GM23248 (cell line): ENCODE measurements around the gene CCDC91. TPM values are rescaled to one million over a fixed set of nuclear protein-coding genes. Genes with fewer than 3 reads are reported as not detected.

Experiments used
- DNase-seq: peaks from one replicate; pipeline ENCODE4 v3.0.0-alpha.2; 2015
- H2AFZ ChIP-seq: fragments of 200-600 bp; sonication (generic); 2 replicates; pipeline ENCODE4 v1.6.1; 2016; ENCODE audit warnings: antibody characterized with exemption
- H3F3A ChIP-seq: fragments of 200-600 bp; sonication (generic); 2 replicates; pipeline ENCODE4 v1.6.1; 2016; ENCODE audit warnings: mild to moderate bottlenecking, antibody characterized with exemption, mixed run types; ENCODE audit not compliant: insufficient read depth
- H3K27ac ChIP-seq: fragments of 200-600 bp; sonication (generic); 2 replicates; pipeline ENCODE4 v1.5.1; 2016; ENCODE audit warnings: mild to moderate bottlenecking
- H3K27me3 ChIP-seq: fragments of 200-600 bp; sonication (generic); replicated peaks from 2 replicates; pipeline ENCODE4 v1.6.1; 2016; ENCODE audit warnings: mild to moderate bottlenecking; ENCODE audit not compliant: insufficient read depth
- H3K36me3 ChIP-seq: fragments of 200-600 bp; sonication (generic); 2 replicates; pipeline ENCODE4 v1.6.1; 2016; ENCODE audit warnings: low read depth, mild to moderate bottlenecking
- H3K4me1 ChIP-seq: fragments of 200-600 bp; sonication (generic); 2 replicates; pipeline ENCODE4 v1.6.1; 2016; ENCODE audit warnings: mild to moderate bottlenecking; ENCODE audit not compliant: insufficient read depth
- H3K4me2 ChIP-seq: fragments of 200-600 bp; sonication (generic); one replicate; pipeline ENCODE4 v1.6.1; 2016; ENCODE audit warnings: mild to moderate bottlenecking; ENCODE audit not compliant: unreplicated experiment
- H3K4me3 ChIP-seq: fragments of 200-600 bp; sonication (generic); 2 replicates; pipeline ENCODE4 v1.5.1; 2016; ENCODE audit warnings: mild to moderate bottlenecking
- H3K79me2 ChIP-seq: fragments of 200-600 bp; sonication (generic); 2 replicates; pipeline ENCODE4 v1.6.1; 2016; ENCODE audit warnings: mild to moderate bottlenecking; ENCODE audit not compliant: insufficient read depth
- H3K9ac ChIP-seq: fragments of 200-600 bp; sonication (generic); 2 replicates; pipeline ENCODE4 v1.6.1; 2016; ENCODE audit warnings: mild to moderate bottlenecking
- H3K9me2 ChIP-seq: fragments of 200-600 bp; sonication (generic); 2 replicates; pipeline ENCODE4 v1.6.1; 2016; ENCODE audit warnings: mixed run types, mild to moderate bottlenecking, moderate library complexity; ENCODE audit not compliant: insufficient read depth
- H3K9me3 ChIP-seq: fragments of 200-600 bp; sonication (generic); one replicate; pipeline ENCODE4 v1.6.1; 2017; ENCODE audit warnings: low read depth
- H4K20me1 ChIP-seq: fragments of 200-600 bp; sonication (generic); 2 replicates; pipeline ENCODE4 v1.6.0; 2016; ENCODE audit not compliant: insufficient read depth
- EZH2 ChIP-seq: fragments of 200-600 bp; sonication (generic); IDR thresholded peaks from 2 replicates; pipeline ENCODE4 v1.6.1; 2018; ENCODE audit warnings: antibody characterized with exemption, mild to moderate bottlenecking; ENCODE audit not compliant: insufficient read depth, poor library complexity, severe bottlenecking
- EZH2phosphoT487 ChIP-seq: fragments of 200-600 bp; sonication (generic); IDR thresholded peaks from 2 replicates; pipeline ENCODE4 v1.6.1; 2018; ENCODE audit warnings: antibody characterized with exemption, moderate library complexity, mild to moderate bottlenecking, low read depth; ENCODE audit not compliant: insufficient read depth
- WGBS, 2 experiments: methylation state at CpG; one replicate each; pipeline ENCODE4 v1.1.6; 2015 to 2017; ENCODE audit warnings: low lambda C conversion rate in 2 of 2, low coverage in 1 of 2; ENCODE audit errors: missing lambda C conversion rate in 2 of 2; 5-methylcytosine and 5-hydroxymethylcytosine counted together
- in situ Hi-C: fragments of 300-500 bp; cut with MboI; formaldehyde crosslinking; loops from 2 replicates; pipeline ENCODE4 v1.15.0; 2020
- polyA plus RNA-seq: library from polyadenylated mRNA; unstranded; fragments of >200 nt; fragmentation: Nextera tagmentation; extraction: Ambion mirVana; gene quantifications from 2 replicates; pipeline ENCODE4 v1.2.1, GENCODE V29; 2016
- total RNA-seq: library from RNA; depleted of rRNA; stranded (reverse); fragments of >200 nt; shearing (Covaris generic); gene quantifications from 2 replicates; pipeline ENCODE4 v1.2.3, GENCODE V29; 2014

Gene CCDC91
- total and polyA plus RNA-seq, 2 experiments from 2014 or later = 17.2 to 31.5 TPM

DNA sequence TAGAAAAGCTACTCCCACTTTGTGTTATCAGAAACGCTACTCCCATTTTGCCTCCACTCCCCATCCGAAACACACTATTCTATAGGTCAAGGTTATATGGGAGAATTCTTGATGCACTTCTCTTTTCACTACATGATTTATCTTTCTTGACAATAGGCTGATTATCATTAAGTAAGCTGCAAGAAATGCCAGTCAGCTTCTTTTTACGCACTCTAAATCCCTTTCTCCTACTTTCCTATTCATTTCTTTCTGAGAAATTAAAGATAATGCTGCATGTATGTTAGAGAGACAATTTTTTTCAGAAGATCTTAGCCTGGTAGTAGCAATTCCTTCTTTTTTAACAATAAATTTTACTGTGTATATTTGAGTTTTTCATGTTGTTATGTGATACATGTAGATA, 41.0 kb upstream of the CCDC91 start:
- H4K20me1 ChIP-seq = no peaks in the 10 kb centered on the region
- 65 to 77% methylated on average over 3 of the region's 3 CpGs for WGBS, 2 experiments
- no peaks in the 10 kb centered on the region for H3F3A ChIP-seq
- no peak for DNase-seq
- H3K4me1 ChIP-seq = no peaks in the 10 kb centered on the region
- no peak overlapping the region for H3K9ac ChIP-seq
- no peaks in the 10 kb centered on the region for H3K27me3 ChIP-seq
- H3K4me3 ChIP-seq = no peak overlapping the region
- in situ Hi-C loops = no loop called here
- no peaks in the 10 kb centered on the region for H3K79me2 ChIP-seq
- H3K27ac ChIP-seq = no peak overlapping the region
- no peaks in the 10 kb centered on the region for H3K9me3 ChIP-seq
- H3K9me2 ChIP-seq = no peaks in the 10 kb centered on the region
- H3K36me3 ChIP-seq = no peaks in the 10 kb centered on the region
- H3K4me2 ChIP-seq = no peak overlapping the region
- TF ChIP-seq EZH2 (no peak), EZH2phosphoT487 (no peak)
- no peak overlapping the region for H2AFZ ChIP-seq

DNA sequence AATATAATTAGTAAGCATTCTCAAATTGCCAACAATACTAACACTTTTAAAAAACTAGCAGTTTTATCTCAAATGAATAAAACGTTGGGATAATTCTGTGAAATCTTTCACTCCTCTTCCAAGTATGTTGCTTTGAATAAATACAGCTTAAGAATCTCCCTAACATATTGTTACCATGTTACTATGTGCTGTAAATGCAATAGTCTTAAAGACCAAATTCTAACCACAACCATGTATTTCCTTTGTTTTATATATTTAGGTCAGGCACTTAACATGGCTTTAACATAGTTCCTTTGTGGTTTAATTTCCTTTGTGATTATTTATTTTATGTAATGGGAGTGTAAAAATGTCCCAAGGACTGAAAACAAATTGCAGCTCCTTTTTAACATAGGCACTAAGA, 33.9 kb upstream of the CCDC91 start:
- Histone ChIP-seq H3K4me2 (no peak overlapping the region), H3K4me3 (no peak overlapping the region), H3K9me3 (no peaks in the 10 kb centered on the region), H3K9me2 (no peaks in the 10 kb centered on the region), H3K4me1 (no peaks in the 10 kb centered on the region), H3K9ac (no peak overlapping the region), H3K79me2 (no peaks in the 10 kb centered on the region), H3F3A (no peaks in the 10 kb centered on the region), H3K27ac (no peak overlapping the region), H3K36me3 (no peaks in the 10 kb centered on the region), H3K27me3 (no peaks in the 10 kb centered on the region), H4K20me1 (no peaks in the 10 kb centered on the region), H2AFZ (peak overlapping the region; percentile 17; the same call in 1 of the 2 replicates)
- TF ChIP-seq EZH2 (no peak), EZH2phosphoT487 (no peak)
- WGBS, 2 experiments = 85 to 88% methylated on average over 1 of the region's 1 CpG
- DNase-seq = no peak
- in situ Hi-C loops = loop anchor here (25.0 kb wide), 1 partner anchor 169 kb away; no protein-coding TSS in a partner anchor

DNA sequence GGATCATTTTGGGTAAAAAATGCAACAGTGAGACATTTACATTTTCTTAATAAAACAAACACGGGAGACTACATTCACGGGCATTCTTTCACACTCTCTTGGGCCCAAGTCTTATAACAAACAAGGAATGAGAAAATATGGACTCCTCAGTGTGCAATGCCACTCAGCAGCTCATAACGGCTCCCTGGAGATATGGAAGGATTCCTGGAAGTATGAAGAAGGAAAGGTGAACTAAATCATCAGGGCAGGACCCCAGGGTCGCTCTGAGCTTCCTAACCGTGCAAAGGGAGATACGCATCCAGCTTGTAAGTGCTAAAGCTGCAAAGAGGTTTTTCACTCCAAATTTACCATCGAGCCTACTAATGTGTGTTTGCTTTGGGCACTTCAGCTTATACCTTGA, 33.5 kb upstream of the CCDC91 start:
- 76% methylated on average over 7 of the region's 7 CpGs for WGBS, 2 experiments

DNA sequence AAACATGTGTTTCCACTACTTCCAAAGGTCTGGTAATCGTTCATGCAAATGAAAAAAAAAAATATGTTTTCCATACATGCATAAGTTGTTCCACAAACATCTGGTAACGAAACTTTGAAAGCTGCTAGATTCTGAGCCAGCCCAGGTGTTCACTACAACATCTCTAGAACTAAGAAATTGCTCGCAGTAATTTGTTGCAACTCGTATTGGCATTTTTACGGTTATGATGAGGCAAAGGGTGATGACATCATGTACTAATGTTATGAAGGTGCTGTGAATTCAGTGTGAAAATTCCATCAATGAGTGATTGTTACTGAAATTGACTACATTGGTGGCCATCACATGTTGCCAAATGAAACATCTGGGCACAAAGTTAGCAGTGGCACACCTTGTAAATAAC, 31.9 kb upstream of the CCDC91 start:
- Histone ChIP-seq H3K36me3 (no peaks in the 10 kb centered on the region), H2AFZ (no peak overlapping the region), H3K9ac (no peak overlapping the region), H3K4me3 (no peak overlapping the region), H3K9me3 (no peaks in the 10 kb centered on the region), H3K79me2 (no peaks in the 10 kb centered on the region), H4K20me1 (no peaks in the 10 kb centered on the region), H3K27me3 (no peaks in the 10 kb centered on the region), H3K9me2 (no peaks in the 10 kb centered on the region), H3K4me2 (no peak overlapping the region), H3K27ac (no peak overlapping the region), H3F3A (no peaks in the 10 kb centered on the region), H3K4me1 (no peaks in the 10 kb centered on the region)
- WGBS, 2 experiments = 85 to 87% methylated on average over 5 of the region's 5 CpGs
- in situ Hi-C loops = loop anchor here (25.0 kb wide), 1 partner anchor 171 kb away; no protein-coding TSS in a partner anchor
- DNase-seq = no peak
- no peak for TF ChIP-seq EZH2
- no peak for TF ChIP-seq EZH2phosphoT487

More for the DNA sequence above, 33.5 kb upstream of the CCDC91 start:
- no peak for DNase-seq
- Histone ChIP-seq H3K4me2 (no peak overlapping the region), H3K79me2 (no peaks in the 10 kb centered on the region), H3K9me3 (no peaks in the 10 kb centered on the region), H3K9ac (no peak overlapping the region), H4K20me1 (no peaks in the 10 kb centered on the region), H3K36me3 (no peaks in the 10 kb centered on the region), H3K27ac (no peak overlapping the region), H2AFZ (peak overlapping the region; percentile 17; the same call in 1 of the 2 replicates), H3K27me3 (no peaks in the 10 kb centered on the region), H3K4me3 (no peak overlapping the region), H3K4me1 (no peaks in the 10 kb centered on the region), H3K9me2 (no peaks in the 10 kb centered on the region), H3F3A (no peaks in the 10 kb centered on the region)
- no peak for TF ChIP-seq EZH2phosphoT487
- in situ Hi-C loops = loop anchor here (25.0 kb wide), 1 partner anchor 170 kb away; no protein-coding TSS in a partner anchor

- Histone ChIP-seq H3K9me2 (no peaks in the 10 kb centered on the region), H2AFZ (no peak overlapping the region), H3K4me3 (no peak overlapping the region), H3K79me2 (no peaks in the 10 kb centered on the region), H3K9ac (no peak overlapping the region), H3K27me3 (no peaks in the 10 kb centered on the region), H3K36me3 (no peaks in the 10 kb centered on the region), H3K4me2 (no peak overlapping the region), H3F3A (no peaks in the 10 kb centered on the region), H3K27ac (no peak overlapping the region), H4K20me1 (no peaks in the 10 kb centered on the region), H3K4me1 (no peaks in the 10 kb centered on the region), H3K9me3 (no peaks in the 10 kb centered on the region)
- WGBS, 2 experiments = 59 to 74% methylated on average over 1 of the region's 1 CpG
- TF ChIP-seq EZH2 (no peak), EZH2phosphoT487 (no peak)
- no peak for DNase-seq
- in situ Hi-C loops = loop anchor here (25.0 kb wide), 1 partner anchor 172 kb away; no protein-coding TSS in a partner anchor
Observed at GRCh38 chr12:28159688-28160087, 30.6 kb upstream of the CCDC91 start.
